ENCODE results near the gene GNAL.

DNA sequence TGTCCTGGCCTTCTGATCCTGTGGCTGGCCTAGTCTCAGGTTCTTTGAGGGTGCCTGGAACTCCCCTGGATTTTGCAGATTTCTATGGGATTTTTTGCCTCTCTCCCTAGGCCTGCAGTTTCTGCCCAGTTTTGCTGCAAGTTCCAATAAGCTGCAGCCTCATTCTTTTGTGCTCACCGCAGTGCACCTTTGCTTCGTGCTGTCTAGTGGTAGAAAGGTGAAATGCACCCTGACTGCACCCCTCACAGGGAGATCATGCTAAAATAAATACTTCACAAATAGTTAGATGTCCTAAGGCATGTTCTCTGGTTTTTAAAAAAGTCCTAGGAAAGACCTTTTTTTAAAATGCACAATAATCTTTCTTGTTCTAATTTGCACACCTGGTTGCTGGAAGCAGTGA lies 72.5 kb downstream of the GNAL start:
- TF ChIP-seq SP1 (IDR thresholded peaks at IDR 0.05; ENCODE audit: low read depth): no peak
- TF ChIP-seq, protein P1, sequence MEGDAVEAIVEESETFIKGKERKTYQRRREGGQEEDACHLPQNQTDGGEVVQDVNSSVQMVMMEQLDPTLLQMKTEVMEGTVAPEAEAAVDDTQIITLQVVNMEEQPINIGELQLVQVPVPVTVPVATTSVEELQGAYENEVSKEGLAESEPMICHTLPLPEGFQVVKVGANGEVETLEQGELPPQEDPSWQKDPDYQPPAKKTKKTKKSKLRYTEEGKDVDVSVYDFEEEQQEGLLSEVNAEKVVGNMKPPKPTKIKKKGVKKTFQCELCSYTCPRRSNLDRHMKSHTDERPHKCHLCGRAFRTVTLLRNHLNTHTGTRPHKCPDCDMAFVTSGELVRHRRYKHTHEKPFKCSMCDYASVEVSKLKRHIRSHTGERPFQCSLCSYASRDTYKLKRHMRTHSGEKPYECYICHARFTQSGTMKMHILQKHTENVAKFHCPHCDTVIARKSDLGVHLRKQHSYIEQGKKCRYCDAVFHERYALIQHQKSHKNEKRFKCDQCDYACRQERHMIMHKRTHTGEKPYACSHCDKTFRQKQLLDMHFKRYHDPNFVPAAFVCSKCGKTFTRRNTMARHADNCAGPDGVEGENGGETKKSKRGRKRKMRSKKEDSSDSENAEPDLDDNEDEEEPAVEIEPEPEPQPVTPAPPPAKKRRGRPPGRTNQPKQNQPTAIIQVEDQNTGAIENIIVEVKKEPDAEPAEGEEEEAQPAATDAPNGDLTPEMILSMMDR (IDR thresholded peaks at IDR 0.05 in 2 of 3, conservative IDR thresholded peaks at IDR 0.05 in 1 of 3; ENCODE audit: borderline replicate concordance in 1 of 3, insufficient read depth in 1 of 3, low read depth in 2 of 3, low read length in 2 of 3): peak in 2 of 3 experiments; percentile 61 to 62; a peak in 4 of 6 replicates

Data from HCT116 (cell line).